HepG2 (cell line): ENCODE measurements around the gene SP5. TPM values are rescaled to one million over a fixed set of nuclear protein-coding genes. Genes with fewer than 3 reads are reported as not detected.

Source experiments
- AKAP8 ChIP-seq: sonication (generic); formaldehyde crosslinking; IDR thresholded peaks from 2 replicates; pipeline ENCODE4 v1.5.1; 2020; ENCODE audit warnings: mild to moderate bottlenecking, missing genetic modification reagents
- ARID2 ChIP-seq: sonication (generic); formaldehyde crosslinking; IDR thresholded peaks from 2 replicates; pipeline ENCODE4 v1.8.1; 2022; ENCODE audit warnings: mild to moderate bottlenecking, missing genetic modification reagents, borderline replicate concordance
- BORCS8-MEF2B ChIP-seq: sonication (generic); formaldehyde crosslinking; IDR thresholded peaks from 2 replicates; pipeline ENCODE4 v1.8.0; 2022; ENCODE audit warnings: mild to moderate bottlenecking, missing genetic modification reagents
- CENPX ChIP-seq: sonication (generic); formaldehyde crosslinking; IDR thresholded peaks from 2 replicates; pipeline ENCODE4 v1.9.0; 2021; ENCODE audit warnings: mild to moderate bottlenecking, missing genetic modification reagents, moderate library complexity
- GABPB1 ChIP-seq: IDR thresholded peaks from 2 replicates; pipeline ENCODE4 v1.6.1; 2016; ENCODE audit warnings: mild to moderate bottlenecking, missing genetic modification reagents, moderate library complexity, missing compliant biosample characterization
- JUNB ChIP-seq: sonication (generic); formaldehyde crosslinking; IDR thresholded peaks from 2 replicates; pipeline ENCODE4 v1.8.0; 2022; ENCODE audit warnings: missing genetic modification reagents, mild to moderate bottlenecking, borderline replicate concordance
- MEIS1 ChIP-seq: sonication (generic); formaldehyde crosslinking; IDR thresholded peaks from 2 replicates; pipeline ENCODE4 v1.9.0; 2021; ENCODE audit warnings: mild to moderate bottlenecking, missing genetic modification reagents, moderate library complexity, borderline replicate concordance
- MEIS2 ChIP-seq: sonication (generic); formaldehyde crosslinking; IDR thresholded peaks from 2 replicates; pipeline ENCODE4 v1.9.0; 2021; ENCODE audit warnings: mild to moderate bottlenecking, missing genetic modification reagents
- RERE ChIP-seq: IDR thresholded peaks from 2 replicates; pipeline ENCODE4 v1.6.1; 2016; ENCODE audit warnings: low read depth, missing genetic modification reagents, missing compliant biosample characterization
- TRAFD1 ChIP-seq: sonication (generic); formaldehyde crosslinking; IDR thresholded peaks from 2 replicates; pipeline ENCODE4 v1.5.1; 2020; ENCODE audit warnings: missing genetic modification reagents, mild to moderate bottlenecking, borderline replicate concordance
- USF2 ChIP-seq, 2 experiments: sonication (generic) in 1 of 2; formaldehyde crosslinking in 1 of 2; IDR thresholded peaks; 2 replicates each; pipeline versions ENCODE4 v1.5.1 to v1.6.1; 2011 to 2020; ENCODE audit warnings: borderline replicate concordance in 1 of 2, low read depth in 1 of 2, low read length in 1 of 2, mild to moderate bottlenecking in 1 of 2, missing genetic modification reagents in 1 of 2, moderate library complexity in 1 of 2
- ZNF160 ChIP-seq: sonication (generic); formaldehyde crosslinking; IDR thresholded peaks from 2 replicates; pipeline ENCODE4 v1.8.0; 2022; ENCODE audit warnings: mild to moderate bottlenecking, inconsistent platforms, missing genetic modification reagents
- ZNF256 ChIP-seq: sonication (generic); formaldehyde crosslinking; conservative IDR thresholded peaks from 2 replicates; pipeline ENCODE4 v1.4.0; 2020; ENCODE audit warnings: missing genetic modification reagents
- polyA plus RNA-seq, 8 experiments: library from polyadenylated mRNA; depleted of rRNA in 3 of 8; stranded (reverse) in 7 of 8; unstranded in 1 of 8; fragments of >200 nt; fragmentation: Illumina TruSeq in 4 of 8; extraction: Trizol in 4 of 8; gene quantifications; 2 replicates each; pipeline versions ENCODE4 v1.2.1 to v1.2.3, GENCODE V29; 2011 to 2016; ENCODE audit warnings: low read depth in 4 of 8, missing spikeins in 1 of 8, mixed read lengths in 1 of 8; ENCODE audit not compliant: insufficient read depth in 1 of 8
- total RNA-seq, 5 experiments: library from RNA; depleted of rRNA; stranded (reverse); fragments of >200 nt; fragmentation: Illumina TruSeq; extraction: Trizol; gene quantifications; 2 replicates each; pipeline ENCODE4 v1.2.3, GENCODE V29; 2016; ENCODE audit warnings: low read depth in 1 of 5
- TF ChIP-seq, protein P1 (sequence below): sonication (generic); formaldehyde crosslinking; IDR thresholded peaks from 2 replicates; pipeline ENCODE4 v1.4.0; 2020; ENCODE audit warnings: missing genetic modification reagents

SP5 gene
- total and polyA plus RNA-seq, 2 of the 13 experiments (the other 11 are each of a cell fraction or from before 2014, with no cell fraction given) = 50.8 to 119 TPM

DNA sequence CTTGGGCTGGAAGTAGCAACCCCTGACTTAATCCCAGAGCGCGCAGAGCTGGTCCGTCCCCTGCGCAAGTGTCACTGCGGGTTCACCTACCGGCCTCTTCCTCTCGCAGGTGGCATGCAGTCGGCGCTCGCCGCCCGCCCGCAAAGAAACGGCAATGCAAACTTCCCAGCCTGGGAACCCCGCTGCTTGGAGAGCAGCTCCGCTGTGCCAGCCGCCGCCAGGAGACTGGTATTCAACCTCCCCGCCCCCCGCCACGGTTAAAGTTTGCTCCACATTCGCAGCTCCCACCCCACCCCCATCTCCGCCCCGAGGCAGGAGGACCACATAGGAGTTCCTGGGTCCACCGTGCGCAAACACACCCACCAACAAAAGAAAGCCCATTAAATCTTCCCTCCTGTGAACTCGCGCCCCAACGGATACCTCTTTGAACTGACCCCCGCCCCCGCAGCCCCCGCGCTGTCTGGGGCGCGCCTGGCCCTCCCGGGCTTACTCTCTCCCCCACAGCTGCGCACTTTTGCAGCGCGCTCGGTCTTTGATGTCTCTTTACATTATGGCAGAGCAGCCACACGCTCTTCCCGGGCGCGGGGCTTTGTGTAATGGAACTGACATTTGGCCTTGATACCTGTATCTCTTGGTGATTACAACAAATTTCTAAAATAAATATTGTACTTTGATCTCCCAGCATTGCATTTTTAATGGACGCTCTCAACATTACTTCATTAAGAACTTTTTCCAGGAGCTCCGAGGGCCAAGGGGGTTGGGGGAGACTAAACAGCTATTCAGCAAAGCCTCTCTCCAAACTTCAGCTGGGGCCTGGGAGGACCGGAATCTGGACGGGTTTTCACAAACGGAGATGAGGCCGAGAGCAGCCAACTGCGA, 3.1 kb upstream of the SP5 start (continued):
- TF ChIP-seq MEIS1 (CRISPR knock-in tag) = 0 out of 2 replicates have a peak, but pooled peaks have one; percentile 31
- TF ChIP-seq USF2 (IDR thresholded peaks at IDR 0.05; ENCODE audit: low read depth, low read length) = no peak
- no peak for TF ChIP-seq USF2 (CRISPR knock-in tag; IDR thresholded peaks at IDR 0.05; ENCODE audit: borderline replicate concordance)
- TF ChIP-seq JUNB = no peak; the same call in 1 of the 2 replicates
- TF ChIP-seq ZNF160 (CRISPR knock-in tag) = 0 out of 2 replicates have a peak, but pooled peaks have one; percentile 43
- TF ChIP-seq ZNF256 (CRISPR knock-in tag) = peak; percentile 71; the same call in 1 of the 2 replicates
- peak; percentile 68; the same call in 1 of the 2 replicates for TF ChIP-seq CENPX
- peak; percentile 82 for TF ChIP-seq MEIS2 (CRISPR knock-in tag)
- peak; percentile 95 for TF ChIP-seq RERE
- TF ChIP-seq, protein P1, sequence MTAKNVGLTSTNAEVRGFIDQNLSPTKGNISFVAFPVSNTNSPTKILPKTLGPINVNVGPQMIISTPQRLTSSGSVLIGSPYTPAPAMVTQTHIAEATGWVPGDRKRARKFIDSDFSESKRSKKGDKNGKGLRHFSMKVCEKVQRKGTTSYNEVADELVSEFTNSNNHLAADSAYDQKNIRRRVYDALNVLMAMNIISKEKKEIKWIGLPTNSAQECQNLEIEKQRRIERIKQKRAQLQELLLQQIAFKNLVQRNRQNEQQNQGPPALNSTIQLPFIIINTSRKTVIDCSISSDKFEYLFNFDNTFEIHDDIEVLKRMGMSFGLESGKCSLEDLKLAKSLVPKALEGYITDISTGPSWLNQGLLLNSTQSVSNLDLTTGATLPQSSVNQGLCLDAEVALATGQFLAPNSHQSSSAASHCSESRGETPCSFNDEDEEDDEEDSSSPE (CRISPR knock-in tag) = peak; percentile 87
- no peak; the same call in 1 of the 2 replicates for TF ChIP-seq BORCS8-MEF2B (CRISPR knock-in tag)
- TF ChIP-seq AKAP8 (CRISPR knock-in tag) = peak; percentile 96
- TF ChIP-seq GABPB1 = peak; percentile 77; the same call in 1 of the 2 replicates
- no peak for TF ChIP-seq TRAFD1 (CRISPR knock-in tag)
- no peak for TF ChIP-seq ARID2 (CRISPR knock-in tag)
